HCT116 (cell line): ENCODE results near the gene ADGRG7.

ENCODE experiments used
- CEBPB ChIP-seq: IDR thresholded peaks from 2 replicates; pipeline ENCODE4 v1.6.1; 2012; ENCODE audit warnings: low read depth
- CTCF ChIP-seq, 3 experiments: fragments of 200-600 bp in 1 of 3; sonication (generic) in 1 of 3; IDR thresholded peaks in 2 of 3; conservative IDR thresholded peaks in 1 of 3; 2 replicates each; pipeline ENCODE4 v1.5.1; 2012 to 2017; ENCODE audit warnings: low read depth in 2 of 3, low read length in 2 of 3, antibody characterized with exemption in 1 of 3, borderline replicate concordance in 1 of 3, control low read depth in 1 of 3, mild to moderate bottlenecking in 1 of 3, mixed read lengths in 1 of 3, mixed run types in 1 of 3, moderate library complexity in 1 of 3; ENCODE audit not compliant: insufficient read depth in 1 of 3
- POLR2AphosphoS5 ChIP-seq: IDR thresholded peaks from 2 replicates; pipeline ENCODE4 v1.6.1; 2011; ENCODE audit warnings: mild to moderate bottlenecking, low read depth, low read length, moderate library complexity

GRCh38 chr3:100696161-100696560 is 86.8 kb downstream of the ADGRG7 start:
- no peak for TF ChIP-seq CTCF (IDR thresholded peaks at IDR 0.05 in 2 of 3, conservative IDR thresholded peaks at IDR 0.05 in 1 of 3; ENCODE audit: borderline replicate concordance in 1 of 3, insufficient read depth in 1 of 3, low read depth in 2 of 3, low read length in 2 of 3)
- no peak for TF ChIP-seq POLR2AphosphoS5
- no peak for TF ChIP-seq CEBPB
